ENCODE results near the gene KDM6A.

DNA sequence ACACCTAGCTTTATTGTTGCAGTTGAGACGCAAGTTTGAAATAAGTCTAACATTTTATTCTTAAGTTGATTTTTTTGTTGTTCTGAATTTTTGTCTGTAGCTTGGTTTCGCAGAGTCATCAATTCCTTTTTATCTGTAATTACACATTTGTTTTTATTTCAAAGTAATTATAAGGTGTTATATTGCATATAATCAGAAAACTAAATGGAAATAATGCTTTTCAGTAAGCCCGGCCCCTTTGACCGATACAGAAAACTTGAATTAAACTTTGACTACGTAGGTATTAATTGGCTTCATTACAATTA is 2.1 kb downstream of the KDM6A start:
- TF ChIP-seq, protein P1, sequence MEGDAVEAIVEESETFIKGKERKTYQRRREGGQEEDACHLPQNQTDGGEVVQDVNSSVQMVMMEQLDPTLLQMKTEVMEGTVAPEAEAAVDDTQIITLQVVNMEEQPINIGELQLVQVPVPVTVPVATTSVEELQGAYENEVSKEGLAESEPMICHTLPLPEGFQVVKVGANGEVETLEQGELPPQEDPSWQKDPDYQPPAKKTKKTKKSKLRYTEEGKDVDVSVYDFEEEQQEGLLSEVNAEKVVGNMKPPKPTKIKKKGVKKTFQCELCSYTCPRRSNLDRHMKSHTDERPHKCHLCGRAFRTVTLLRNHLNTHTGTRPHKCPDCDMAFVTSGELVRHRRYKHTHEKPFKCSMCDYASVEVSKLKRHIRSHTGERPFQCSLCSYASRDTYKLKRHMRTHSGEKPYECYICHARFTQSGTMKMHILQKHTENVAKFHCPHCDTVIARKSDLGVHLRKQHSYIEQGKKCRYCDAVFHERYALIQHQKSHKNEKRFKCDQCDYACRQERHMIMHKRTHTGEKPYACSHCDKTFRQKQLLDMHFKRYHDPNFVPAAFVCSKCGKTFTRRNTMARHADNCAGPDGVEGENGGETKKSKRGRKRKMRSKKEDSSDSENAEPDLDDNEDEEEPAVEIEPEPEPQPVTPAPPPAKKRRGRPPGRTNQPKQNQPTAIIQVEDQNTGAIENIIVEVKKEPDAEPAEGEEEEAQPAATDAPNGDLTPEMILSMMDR (IDR thresholded peaks at IDR 0.05): no peak
- TF ChIP-seq POLR2A (IDR thresholded peaks at IDR 0.05): no peak

Data from body of pancreas (tissue), 4 donors.